ENCODE measurements around the gene EMC6.

DNA sequence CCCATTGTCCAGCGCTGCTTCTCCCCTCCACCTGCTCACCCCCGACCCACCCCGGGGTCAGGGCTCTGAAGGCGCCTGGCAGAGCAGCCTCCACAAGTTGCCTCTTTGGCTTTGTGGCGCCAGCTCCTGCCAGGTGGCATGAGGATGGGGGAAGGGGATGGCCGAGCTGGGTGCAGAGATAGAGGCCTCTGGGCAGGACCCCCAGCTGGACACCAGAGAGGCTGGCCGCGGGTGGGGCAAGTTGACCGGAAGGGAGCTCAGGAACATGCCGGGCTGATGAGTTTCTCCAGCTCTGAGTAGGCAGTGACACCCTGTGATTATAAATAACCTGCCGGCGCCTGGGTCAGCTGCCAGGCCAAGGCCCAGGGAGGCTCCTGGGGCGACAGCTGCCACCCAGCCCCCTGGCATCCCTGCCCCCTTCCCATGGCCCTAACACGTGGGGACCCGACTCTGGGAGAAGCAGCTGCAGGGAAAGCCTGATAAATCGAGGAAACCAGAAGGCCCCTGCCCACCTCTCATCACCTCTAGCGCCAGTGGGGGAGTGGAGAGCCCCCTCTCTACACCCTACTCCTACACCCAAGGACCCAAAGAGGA lies 26.6 kb downstream of the EMC6 start:
- TF ChIP-seq POLR2A (IDR thresholded peaks at IDR 0.05; ENCODE audit: low read depth, low read length) (no peak), POLR2AphosphoS5 (IDR thresholded peaks at IDR 0.05; ENCODE audit: low read depth, low read length) (no peak)

Data from GM12892 (cell line).